GM18508 (cell line): ENCODE data around the gene THBS3.
"Not testable (repeated sequence)": the region's sequence is repeated elsewhere in the genome, so short reads cannot be mapped to it uniquely, and the experiment has no call there.

Experiments
- ATAC-seq: cut with Tn5 transposase; IDR thresholded peaks from one replicate; pipeline ENCODE4 v1.9.1; 2021; ENCODE audit warnings: moderate number of reproducible peaks; ENCODE audit not compliant: insufficient read depth, unreplicated experiment

The THBS3 gene

GRCh38 chr1:155209312-155209721 is 1.6 kb upstream of the THBS3 start:
- ATAC-seq, result no peak

GRCh38 chr1:155208541-155209311 is 1.0 kb upstream of the THBS3 start, which contains the start of gene MTX1:
Gene MTX1, plus strand, starts transcription at chr1:155208695. Its CDS starts 110 bp downstream, at chr1:155208805.
- ATAC-seq, result peak; percentile 45

- no peak for ATAC-seq
These were observed 549 bp downstream of the THBS3 start for GRCh38 chr1:155206891-155207805.

- ATAC-seq, result no peak
These were observed 1.6 kb downstream of the THBS3 start for GRCh38 chr1:155205969-155206593.

GRCh38 chr1:155205035-155205434 is 2.7 kb downstream of the THBS3 start:
- no peak for ATAC-seq

GRCh38 chr1:155202731-155203515 is 4.8 kb downstream of the THBS3 start:
- ATAC-seq, result no peak

- ATAC-seq, result no peak
These were observed 5.5 kb downstream of the THBS3 start for GRCh38 chr1:155202198-155202597.

GRCh38 chr1:155200920-155201319 is 6.8 kb downstream of the THBS3 start:
- no peak for ATAC-seq

GRCh38 chr1:155199792-155200191 is 7.9 kb downstream of the THBS3 start:
- ATAC-seq, result no peak

- ATAC-seq, result no peak
These were observed 9.2 kb downstream of the THBS3 start for GRCh38 chr1:155198547-155198906.

- no peak for ATAC-seq
These were observed 9.7 kb downstream of the THBS3 start for GRCh38 chr1:155197901-155198546.

GRCh38 chr1:155196893-155197638 is 10.6 kb downstream of the THBS3 start:
- no peak for ATAC-seq

- ATAC-seq, result no peak
These were observed 11.4 kb downstream of the THBS3 start for GRCh38 chr1:155196103-155196892.

GRCh38 chr1:155195201-155196102 is 12.2 kb downstream of the THBS3 start:
- no peak for ATAC-seq

- ATAC-seq, result not testable (repeated sequence)
These were observed 13.8 kb downstream of the THBS3 start for GRCh38 chr1:155193991-155194240.

GRCh38 chr1:155193275-155193990 is 14.3 kb downstream of the THBS3 start:
- no peak for ATAC-seq
